GM18505 (cell line): Measurements from ENCODE around the gene PLA2G4C.

ENCODE experiments used
- ATAC-seq: cut with Tn5 transposase; IDR thresholded peaks from one replicate; pipeline ENCODE4 v1.9.1; 2021; ENCODE audit not compliant: unreplicated experiment
- POLR2A ChIP-seq: IDR thresholded peaks from 4 replicates; pipeline ENCODE4 v1.6.1; 2011; ENCODE audit warnings: borderline replicate concordance; ENCODE audit not compliant: insufficient read depth, insufficient read length; ENCODE audit errors: extremely low read depth

Gene PLA2G4C

DNA sequence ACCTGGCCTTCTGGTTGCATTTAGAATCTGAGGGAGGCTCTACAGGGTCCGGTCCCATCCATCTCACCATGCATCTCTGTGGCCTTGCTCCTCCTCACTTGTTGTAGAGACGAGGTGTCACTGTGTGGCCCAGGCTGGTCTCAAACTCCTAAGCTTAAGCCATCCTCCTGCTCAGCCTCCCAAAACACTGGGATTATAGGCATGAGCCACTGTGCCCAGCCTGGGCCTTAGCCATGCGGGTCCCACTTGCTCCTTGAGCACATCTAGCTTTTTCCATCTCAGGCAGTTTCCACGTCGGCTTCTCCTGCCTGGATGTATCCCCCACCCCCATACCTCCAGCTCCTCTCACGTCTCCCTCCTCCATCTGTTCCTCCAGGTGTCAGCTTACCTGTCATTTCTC, 106.4 kb downstream of the PLA2G4C start:
- TF ChIP-seq POLR2A: no peak
- no peak for ATAC-seq

DNA sequence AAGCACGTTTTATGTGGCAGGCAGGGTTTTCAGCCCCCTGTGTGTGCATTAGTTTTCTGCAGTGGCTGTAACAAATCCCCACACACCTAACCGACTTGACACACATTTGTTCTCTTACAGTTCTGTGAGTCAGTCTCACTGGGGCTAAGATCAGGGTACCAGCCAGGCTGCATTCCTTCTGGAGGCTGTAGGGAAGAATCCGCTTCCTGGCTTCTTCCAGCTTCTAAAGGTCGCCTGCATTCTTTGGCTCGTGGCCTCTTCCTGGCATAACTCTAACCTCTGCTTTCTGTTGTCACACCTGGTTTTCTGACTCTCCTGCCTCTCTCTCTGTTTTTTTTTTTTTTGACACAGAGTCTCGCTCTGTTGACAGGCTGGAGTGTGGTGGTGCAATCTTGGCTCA, 109.8 kb downstream of the PLA2G4C start:
- no peak for TF ChIP-seq POLR2A
- no peak for ATAC-seq

DNA sequence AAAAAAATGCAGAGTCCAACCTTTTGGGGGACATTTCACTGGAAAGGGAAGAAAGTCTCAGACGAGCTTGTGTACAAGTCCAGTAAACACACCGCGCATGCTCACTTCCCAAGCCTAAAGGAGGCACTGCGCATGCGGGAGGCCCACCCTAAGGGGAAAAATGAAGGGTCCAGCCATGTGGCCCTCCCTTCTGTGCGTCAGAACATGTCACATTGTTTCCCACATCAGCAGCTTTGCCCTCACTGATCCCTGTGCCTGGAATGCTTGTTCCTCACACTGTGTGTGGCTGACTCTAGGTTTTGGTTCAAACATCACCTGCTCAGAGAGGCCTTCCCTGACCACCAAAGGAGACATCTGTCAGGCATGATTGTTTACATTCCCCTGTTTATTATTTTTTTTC, 111.8 kb downstream of the PLA2G4C start:
- no peak for TF ChIP-seq POLR2A

More for the DNA sequence above, 111.8 kb downstream of the PLA2G4C start:
- ATAC-seq: no peak
